Immature natural killer cell (primary cell): ENCODE data around the gene BAX. TPM values are rescaled to one million over a fixed set of nuclear protein-coding genes. Genes with fewer than 3 reads are reported as not detected.

Source experiments
- DNase-seq, 3 donors: peaks; one replicate each; pipeline ENCODE4 v3.0.0; 2022; ENCODE audit warnings: mixed read lengths in 1 of 3
- H3K27ac Mint-ChIP-seq, 6 donors: one replicate each; pipeline ENCODE4 v1.8.0; 2020; ENCODE audit warnings: mixed read lengths in 6 of 6, mild to moderate bottlenecking in 5 of 6, inconsistent platforms in 4 of 6, moderate library complexity in 3 of 6
- H3K27me3 Mint-ChIP-seq, 3 donors: one replicate each; pipeline ENCODE4 v1.8.0; 2020 to 2021; ENCODE audit warnings: low read depth in 3 of 3, mild to moderate bottlenecking in 3 of 3, mixed read lengths in 3 of 3, moderate library complexity in 3 of 3, inconsistent platforms in 1 of 3
- H3K36me3 Mint-ChIP-seq, 3 donors: one replicate each; pipeline ENCODE4 v1.8.0; 2020; ENCODE audit warnings: mixed read lengths in 3 of 3, inconsistent platforms in 2 of 3, mild to moderate bottlenecking in 2 of 3
- H3K4me1 Mint-ChIP-seq, 2 donors: one replicate each; pipeline ENCODE4 v1.8.0; 2020; ENCODE audit warnings: inconsistent platforms in 2 of 2, mild to moderate bottlenecking in 2 of 2, mixed read lengths in 2 of 2, moderate library complexity in 1 of 2
- H3K4me3 Mint-ChIP-seq, 5 donors: one replicate each; pipeline ENCODE4 v1.8.0; 2020; ENCODE audit warnings: mild to moderate bottlenecking in 5 of 5, mixed read lengths in 5 of 5, inconsistent platforms in 3 of 5, moderate library complexity in 3 of 5
- H3K9me3 Mint-ChIP-seq, 6 donors: one replicate each; pipeline ENCODE4 v1.8.0; 2020; ENCODE audit warnings: mild to moderate bottlenecking in 6 of 6, mixed read lengths in 6 of 6, inconsistent platforms in 4 of 6, moderate library complexity in 3 of 6
- polyA plus RNA-seq, 3 donors: library from polyadenylated mRNA; unstranded; fragments of 300-500 nt; fragmentation: Illumina TruSeq; gene quantifications; one replicate each; pipeline ENCODE4 v1.2.3, GENCODE V29; 2021

Gene BAX
- polyA plus RNA-seq, 3 donors from 2014 or later: 88.6 to 137 (median 106) TPM

DNA sequence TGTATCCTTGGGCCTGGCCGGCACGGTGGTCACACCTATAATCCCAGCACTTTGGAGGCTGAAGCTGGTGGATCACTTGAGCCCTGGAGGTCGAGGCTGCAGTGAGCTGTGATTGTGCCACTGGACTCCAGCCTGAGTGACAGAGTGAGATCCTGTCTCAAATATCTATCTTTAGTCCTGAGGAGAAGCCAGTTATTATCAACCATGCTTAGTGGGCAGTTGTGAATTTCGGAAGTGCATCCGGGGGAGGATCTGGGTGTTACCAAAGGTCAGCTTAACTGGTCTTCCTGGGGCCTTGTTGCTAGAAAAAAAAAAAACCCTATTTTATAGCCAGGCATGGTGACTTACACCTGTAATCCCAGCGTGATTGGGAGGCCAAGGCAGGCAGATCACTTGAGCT lies 11.6 kb upstream of the BAX start:
- Mint-ChIP-seq H3K27me3 (peaks cover 0 to 3% (median 0%) of the 10 kb centered on the region in 3 donors), H3K27ac (no peak overlapping the region), H3K4me1 (no peaks in the 10 kb centered on the region), H3K9me3 (no peaks in the 10 kb centered on the region), H3K36me3 (no peaks in the 10 kb centered on the region), H3K4me3 (no peak overlapping the region)
- DNase-seq: no peak

DNA sequence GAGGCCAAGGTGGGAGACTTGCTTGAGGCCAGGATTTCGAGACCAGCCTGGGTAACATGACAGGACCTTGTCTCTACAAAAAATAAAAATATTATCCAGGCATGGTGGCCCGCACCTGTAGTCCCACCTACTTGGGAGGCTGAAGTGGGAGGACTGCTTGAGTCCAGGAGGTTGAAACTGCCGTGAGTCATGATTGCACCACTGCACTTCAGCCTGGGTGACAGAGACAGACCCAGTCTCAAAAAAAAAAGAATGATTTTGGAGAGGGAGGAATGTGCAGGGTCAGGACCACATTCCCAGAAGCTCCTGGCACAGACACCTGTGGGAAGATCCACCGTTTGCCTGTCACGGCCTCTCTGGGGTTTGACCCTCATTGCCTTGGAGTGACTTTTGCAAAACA lies 9.3 kb upstream of the BAX start:
- no peak overlapping the region for H3K27ac Mint-ChIP-seq
- no peaks in the 10 kb centered on the region for H3K36me3 Mint-ChIP-seq
- no peaks in the 10 kb centered on the region for H3K4me1 Mint-ChIP-seq
- no peaks in the 10 kb centered on the region for H3K9me3 Mint-ChIP-seq
- H3K4me3 Mint-ChIP-seq: no peak overlapping the region
- no peak for DNase-seq
- H3K27me3 Mint-ChIP-seq: peaks cover 0 to 3% (median 0%) of the 10 kb centered on the region in 3 donors

GRCh38 chr19:48945817-48946216 lies 8.9 kb upstream of the BAX start:
- no peaks in the 10 kb centered on the region for H3K4me1 Mint-ChIP-seq
- H3K27me3 Mint-ChIP-seq: peaks cover 0 to 3% (median 0%) of the 10 kb centered on the region in 3 donors
- no peak overlapping the region for H3K27ac Mint-ChIP-seq
- H3K9me3 Mint-ChIP-seq: no peaks in the 10 kb centered on the region
- no peak overlapping the region for H3K4me3 Mint-ChIP-seq
- no peaks in the 10 kb centered on the region for H3K36me3 Mint-ChIP-seq
- no peak for DNase-seq

DNA sequence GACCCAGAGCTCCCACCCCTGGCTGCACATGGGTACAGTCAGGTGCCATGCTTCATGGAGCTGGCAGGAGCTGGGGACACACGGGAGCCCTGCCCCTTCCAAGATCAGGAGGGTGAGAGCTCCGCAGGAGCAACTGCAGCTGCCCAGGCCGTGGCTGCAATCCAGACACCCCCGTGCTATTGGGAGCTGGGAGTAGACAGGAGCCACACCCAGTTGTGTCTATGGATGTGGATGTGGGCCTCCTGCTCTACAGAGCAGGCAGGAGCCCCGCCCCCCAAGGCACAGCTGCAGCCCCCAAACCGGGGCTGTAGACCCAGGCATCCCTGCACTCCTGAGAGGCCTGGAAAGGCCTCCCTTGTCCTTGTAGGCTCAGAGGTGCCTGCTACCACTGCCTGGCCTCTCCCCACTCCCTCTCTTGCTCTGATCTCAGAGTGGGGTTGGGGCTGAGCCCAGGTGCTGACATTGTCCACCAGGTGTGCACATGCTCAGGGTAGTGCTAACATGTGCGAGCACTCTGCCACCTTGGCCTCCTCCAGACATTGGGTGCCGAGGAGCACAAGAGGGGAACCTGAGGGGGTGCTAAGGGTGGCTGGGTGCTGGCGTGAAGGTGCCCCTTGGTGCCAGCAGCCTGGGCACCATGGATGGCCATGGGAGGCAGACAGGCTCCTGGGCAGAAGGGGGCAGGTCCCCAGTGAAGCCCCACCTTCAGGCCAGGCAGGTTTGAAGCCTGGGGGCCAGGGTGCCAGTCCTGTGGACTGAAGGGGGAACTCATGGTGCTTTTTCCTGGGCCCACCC lies 8.0 kb upstream of the BAX start:
- Mint-ChIP-seq H3K27ac (no peak overlapping the region), H3K9me3 (no peaks in the 10 kb centered on the region), H3K4me3 (no peak overlapping the region), H3K36me3 (no peaks in the 10 kb centered on the region), H3K4me1 (no peaks in the 10 kb centered on the region), H3K27me3 (peaks cover 0 to 4% (median 0%) of the 10 kb centered on the region in 3 donors)
- DNase-seq: no peak

GRCh38 chr19:48947258-48947542 lies 7.5 kb upstream of the BAX start:
- H3K27me3 Mint-ChIP-seq: peaks cover 0 to 4% (median 0%) of the 10 kb centered on the region in 3 donors

DNA sequence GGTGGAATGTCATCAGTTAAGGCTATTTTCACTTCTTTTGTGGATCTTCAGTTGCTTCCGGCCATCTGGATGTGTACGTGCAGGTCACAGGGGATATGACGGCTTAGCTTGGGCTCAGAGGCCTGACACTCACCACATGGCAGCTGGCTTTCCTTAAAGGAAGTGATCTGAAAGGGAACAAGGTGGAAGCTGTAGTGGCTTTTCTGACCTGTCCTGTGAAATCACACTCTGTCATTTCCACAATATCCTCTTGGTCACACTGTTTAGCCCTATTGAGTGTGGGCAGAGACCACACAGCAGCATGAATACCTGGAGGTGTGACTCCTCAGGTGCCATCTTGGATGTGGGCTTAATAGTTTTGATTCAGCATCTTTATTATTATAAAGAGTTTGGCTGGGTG lies 4.5 kb upstream of the BAX start:
- H3K4me1 Mint-ChIP-seq: peaks cover 4 to 7% of the 10 kb centered on the region in 2 donors
- peaks cover 3 to 5% (median 5%) of the 10 kb centered on the region in 3 donors for H3K27me3 Mint-ChIP-seq
- no peaks in the 10 kb centered on the region for H3K36me3 Mint-ChIP-seq
- no peak overlapping the region for H3K4me3 Mint-ChIP-seq
- no peaks in the 10 kb centered on the region for H3K9me3 Mint-ChIP-seq
- H3K27ac Mint-ChIP-seq: no peak overlapping the region
- no peak for DNase-seq

More at GRCh38 chr19:48947258-48947542, 7.5 kb upstream of the BAX start:
- Mint-ChIP-seq H3K9me3 (no peaks in the 10 kb centered on the region), H3K4me3 (no peak overlapping the region), H3K4me1 (no peaks in the 10 kb centered on the region), H3K27ac (no peak overlapping the region), H3K36me3 (no peaks in the 10 kb centered on the region)
- no peak for DNase-seq

DNA sequence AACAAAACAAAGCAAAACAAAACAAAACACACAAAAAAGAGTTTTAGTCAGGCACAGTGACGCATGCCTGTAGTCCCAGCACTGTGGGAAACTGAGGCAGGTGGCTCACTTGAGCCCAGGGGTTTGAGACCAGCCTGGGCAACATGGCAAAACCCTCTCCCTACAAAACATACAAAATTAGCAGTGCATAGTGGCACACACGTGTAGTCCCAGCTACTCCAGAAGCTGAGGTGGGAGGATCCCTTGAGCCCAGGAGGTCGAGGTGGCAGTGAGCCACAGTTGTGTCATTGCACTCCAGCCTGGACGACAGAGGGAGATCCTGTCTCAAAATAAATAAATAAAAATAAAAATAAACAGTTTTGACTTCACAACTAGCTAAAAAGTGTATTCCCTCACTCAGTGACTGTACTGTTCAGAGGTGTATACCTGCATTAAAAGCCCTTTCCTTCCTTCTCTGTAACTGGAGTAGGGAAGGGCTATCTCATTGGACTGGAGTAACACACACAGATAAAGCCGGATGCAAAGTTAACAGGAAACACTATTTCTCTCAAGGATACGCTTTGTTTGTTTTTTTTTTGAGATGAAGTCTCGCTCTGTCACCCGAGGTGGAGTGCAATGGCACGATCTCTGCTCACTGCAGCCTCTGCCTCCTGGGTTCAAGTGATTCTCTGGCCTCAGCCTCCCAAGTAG lies 3.7 kb upstream of the BAX start:
- Mint-ChIP-seq H3K27me3 (peaks cover 3 to 8% (median 5%) of the 10 kb centered on the region in 3 donors), H3K4me3 (no peak overlapping the region), H3K36me3 (no peaks in the 10 kb centered on the region), H3K9me3 (no peaks in the 10 kb centered on the region), H3K27ac (no peak overlapping the region), H3K4me1 (peaks cover 11 to 16% of the 10 kb centered on the region in 2 donors)
- no peak for DNase-seq

DNA sequence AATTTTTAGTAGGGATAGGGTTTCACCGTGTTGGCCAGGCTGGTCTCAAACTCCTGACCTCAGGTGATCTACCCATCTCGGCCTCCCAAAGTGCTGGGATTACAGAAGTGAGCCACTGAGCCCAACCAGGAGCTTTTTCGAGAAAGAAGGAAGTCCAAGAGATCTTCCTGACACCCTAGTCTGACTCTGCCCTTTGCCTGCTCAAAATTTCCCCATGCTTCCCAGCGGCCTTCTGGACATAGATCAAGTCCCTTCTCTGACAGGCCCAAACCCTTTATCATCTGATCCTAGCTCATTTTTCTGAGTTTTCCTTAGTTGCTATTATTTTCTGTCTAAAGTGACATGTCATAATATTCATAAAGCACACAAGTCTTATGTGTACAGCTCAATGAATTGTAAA lies 1.5 kb upstream of the BAX start:
- H3K4me1 Mint-ChIP-seq: peaks cover 23 to 33% of the 10 kb centered on the region in 2 donors
- H3K4me3 Mint-ChIP-seq: peak overlapping the region in 3 of 5 donors; percentile 21 to 58 (median 38)
- DNase-seq: no peak
- no peak overlapping the region for H3K27ac Mint-ChIP-seq
- H3K36me3 Mint-ChIP-seq: peaks cover 3 to 7% (median 4%) of the 10 kb centered on the region in 3 donors
- no peaks in the 10 kb centered on the region for H3K9me3 Mint-ChIP-seq
- peaks cover 3 to 8% (median 5%) of the 10 kb centered on the region in 3 donors for H3K27me3 Mint-ChIP-seq

DNA sequence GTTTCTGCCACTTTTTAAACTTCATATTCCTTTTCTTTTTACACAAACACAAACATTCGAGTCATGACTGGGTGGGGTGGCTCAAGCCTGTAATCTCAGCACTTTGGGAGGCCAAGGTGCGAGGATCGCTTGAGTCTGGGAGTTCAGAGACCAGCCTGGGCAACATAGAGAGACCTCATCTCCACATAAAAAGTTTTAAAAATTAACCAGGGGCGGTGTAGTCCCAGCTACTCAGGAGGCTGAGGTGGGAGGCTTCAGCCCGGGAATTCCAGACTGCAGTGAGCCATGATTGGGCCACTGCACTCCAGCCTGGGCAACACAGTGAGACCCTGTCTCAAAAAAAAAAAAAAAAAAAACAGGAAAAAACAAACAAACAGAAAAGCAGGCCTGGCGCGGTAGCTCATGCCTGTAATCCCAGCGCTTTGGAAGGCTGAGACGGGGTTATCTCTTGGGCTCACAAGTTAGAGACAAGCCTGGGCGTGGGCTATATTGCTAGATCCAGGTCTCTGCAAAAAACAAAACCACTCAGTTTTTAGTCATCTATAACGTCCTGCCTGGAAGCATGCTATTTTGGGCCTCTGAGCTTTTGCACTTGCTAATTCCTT lies 583 bp upstream of the BAX start:
- peak overlapping the region; percentile 93 to 96 (median 93) for H3K4me3 Mint-ChIP-seq
- H3K27ac Mint-ChIP-seq: peak overlapping the region; percentile 68 to 92 (median 87)
- DNase-seq: no peak
- peaks cover 3 to 8% (median 5%) of the 10 kb centered on the region in 3 donors for H3K27me3 Mint-ChIP-seq
- H3K9me3 Mint-ChIP-seq: no peaks in the 10 kb centered on the region
- H3K36me3 Mint-ChIP-seq: peaks cover 3 to 7% (median 4%) of the 10 kb centered on the region in 3 donors
- H3K4me1 Mint-ChIP-seq: peaks cover 23 to 33% of the 10 kb centered on the region in 2 donors

DNA sequence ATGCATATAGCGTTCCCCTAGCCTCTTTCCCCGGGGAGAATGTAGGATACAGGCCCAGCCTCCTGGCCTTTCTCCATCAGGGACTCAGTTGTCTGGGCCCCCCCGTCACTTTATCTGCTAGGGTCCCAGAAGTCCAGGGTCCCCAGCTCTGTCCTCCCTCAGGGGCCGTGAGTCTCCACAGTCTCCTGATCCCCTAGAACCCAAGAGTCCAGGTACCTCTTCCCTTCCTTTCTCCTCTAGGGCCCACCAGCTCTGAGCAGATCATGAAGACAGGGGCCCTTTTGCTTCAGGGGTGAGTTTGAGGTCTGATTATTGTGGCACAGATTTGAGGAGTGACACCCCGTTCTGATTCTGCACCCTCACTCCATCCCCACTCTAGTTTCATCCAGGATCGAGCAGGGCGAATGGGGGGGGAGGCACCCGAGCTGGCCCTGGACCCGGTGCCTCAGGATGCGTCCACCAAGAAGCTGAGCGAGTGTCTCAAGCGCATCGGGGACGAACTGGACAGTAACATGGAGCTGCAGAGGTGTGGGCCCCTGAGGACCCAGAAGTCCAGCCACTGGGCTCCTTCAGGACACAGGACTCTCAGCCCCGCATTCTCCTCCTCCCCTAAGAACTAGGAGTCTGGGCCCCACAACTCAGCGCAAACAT lies 758 bp downstream of the BAX start:
- H3K4me3 Mint-ChIP-seq: peak overlapping the region; percentile 77 to 93 (median 85)
- H3K9me3 Mint-ChIP-seq: no peaks in the 10 kb centered on the region
- no peak for DNase-seq
- H3K27me3 Mint-ChIP-seq: peaks cover 3 to 8% (median 5%) of the 10 kb centered on the region in 3 donors
- peak overlapping the region; percentile 65 to 87 (median 82) for H3K27ac Mint-ChIP-seq
- peaks cover 3 to 7% (median 4%) of the 10 kb centered on the region in 3 donors for H3K36me3 Mint-ChIP-seq
- peaks cover 23 to 33% of the 10 kb centered on the region in 2 donors for H3K4me1 Mint-ChIP-seq

DNA sequence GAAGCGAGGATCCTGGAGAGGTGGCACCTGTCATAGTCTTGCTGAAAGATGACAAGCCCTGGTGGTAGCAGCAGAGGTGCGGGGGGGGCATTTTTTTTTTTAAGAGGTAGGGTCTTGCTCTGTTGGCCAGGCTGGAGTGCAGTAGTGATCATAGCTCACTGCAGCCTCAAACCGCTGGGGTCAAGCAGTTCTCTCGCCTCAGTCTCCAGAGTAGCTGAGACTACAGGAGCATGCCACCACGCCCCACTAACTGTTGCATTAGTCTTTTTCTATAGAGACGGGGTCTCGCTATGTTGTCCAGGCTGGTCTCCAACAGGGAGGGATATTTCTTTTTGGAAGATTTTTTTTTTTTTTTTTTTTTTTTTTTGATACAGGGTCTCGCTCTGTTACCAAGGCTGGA lies 3.3 kb downstream of the BAX start:
- Mint-ChIP-seq H3K27ac (peak overlapping the region in 2 of 6 donors; percentile 7 to 26), H3K9me3 (no peaks in the 10 kb centered on the region), H3K4me1 (peaks cover 39 to 47% of the 10 kb centered on the region in 2 donors), H3K27me3 (peaks cover 3 to 10% (median 3%) of the 10 kb centered on the region in 3 donors), H3K36me3 (peaks cover 3 to 7% (median 4%) of the 10 kb centered on the region in 3 donors), H3K4me3 (no peak overlapping the region)
- no peak for DNase-seq

GRCh38 chr19:48959341-48960239 lies 4.9 kb downstream of the BAX start:
- Mint-ChIP-seq H3K4me1 (peaks cover 51 to 57% of the 10 kb centered on the region in 2 donors), H3K4me3 (no peak overlapping the region), H3K36me3 (peaks cover 3 to 7% (median 4%) of the 10 kb centered on the region in 3 donors), H3K27me3 (peaks cover 5 to 12% (median 6%) of the 10 kb centered on the region in 3 donors), H3K9me3 (no peaks in the 10 kb centered on the region), H3K27ac (no peak overlapping the region)
- no peak for DNase-seq
